NT2/D1 (cell line): ENCODE results near the gene C7.

ENCODE experiments used
- SUZ12 ChIP-seq: IDR thresholded peaks from 2 replicates; pipeline ENCODE4 v1.6.1; 2011; ENCODE audit not compliant: insufficient read length, insufficient read depth; ENCODE audit errors: extremely low read depth
- YY1 ChIP-seq: IDR thresholded peaks from 2 replicates; pipeline ENCODE4 v1.6.1; 2011; ENCODE audit not compliant: insufficient read length, insufficient read depth
- ZNF274 ChIP-seq: IDR thresholded peaks from 2 replicates; pipeline ENCODE4 v1.6.1; 2011; ENCODE audit warnings: mild to moderate bottlenecking, low read depth, low read length

- TF ChIP-seq ZNF274 (no peak), YY1 (no peak), SUZ12 (no peak)
These were observed 99.9 kb downstream of the C7 start for GRCh38 chr5:41009232-41009631.
